ENCODE measurements around the gene LONP1.
"Not testable (repeated sequence)": the region's sequence is repeated elsewhere in the genome, so short reads cannot be mapped to it uniquely, and the experiment has no call there.

LONP1 gene

GRCh38 chr19:5719961-5720790 is at the start of gene LONP1, which contains the start of gene CATSPERD:
Gene LONP1, minus strand, starts transcription at chr19:5720146. Its CDS starts 14 bp downstream, at chr19:5720132.
Gene CATSPERD, plus strand, starts transcription at chr19:5720637. Its CDS starts 101 bp downstream, at chr19:5720738.
- H3K36me3 ChIP-seq (ENCODE audit: insufficient read depth, insufficient read length, low read length), result peaks cover 25% of the 10 kb centered on the region
- peak; percentile 98 for DNase-seq (ENCODE audit: low read depth, low spot score)
- H3K4me1 ChIP-seq (ENCODE audit: insufficient read depth, insufficient read length), result peaks cover 5% of the 10 kb centered on the region
- H3K4me3 ChIP-seq (ENCODE audit: insufficient read length, low read depth), result peak within 1 kb of the TSS; percentile 98
- H3K9me3 ChIP-seq (ENCODE audit: insufficient read depth, low read length), result no peaks in the 10 kb centered on the region
- no peaks in the 10 kb centered on the region for H3K27me3 ChIP-seq (ENCODE audit: insufficient read depth, insufficient read length)
- peak within 1 kb of the TSS; percentile 99 for H3K9ac ChIP-seq (ENCODE audit: insufficient read length, low read depth)
- no peak for TF ChIP-seq ZNF274 (IDR thresholded peaks at IDR 0.05; ENCODE audit: low read depth, low read length)
- TF ChIP-seq YY1 (IDR thresholded peaks at IDR 0.05; ENCODE audit: insufficient read depth, insufficient read length), result peak; percentile 89

GRCh38 chr19:5767949-5768348 is 48.0 kb upstream of the LONP1 start:
- no peak overlapping the region for H3K4me3 ChIP-seq (ENCODE audit: insufficient read length, low read depth)
- DNase-seq (ENCODE audit: low read depth, low spot score), result no peak
- H3K4me1 ChIP-seq (ENCODE audit: insufficient read depth, insufficient read length), result peaks cover 6% of the 10 kb centered on the region
- no peaks in the 10 kb centered on the region for H3K36me3 ChIP-seq (ENCODE audit: insufficient read depth, insufficient read length, low read length)
- H3K9me3 ChIP-seq (ENCODE audit: insufficient read depth, low read length), result no peaks in the 10 kb centered on the region
- H3K27me3 ChIP-seq (ENCODE audit: insufficient read depth, insufficient read length), result no peaks in the 10 kb centered on the region
- H3K9ac ChIP-seq (ENCODE audit: insufficient read length, low read depth), result no peak overlapping the region
- no peak for TF ChIP-seq YY1 (IDR thresholded peaks at IDR 0.05; ENCODE audit: insufficient read depth, insufficient read length)
- no peak for TF ChIP-seq ZNF274 (IDR thresholded peaks at IDR 0.05; ENCODE audit: low read depth, low read length)
- TF ChIP-seq SUZ12 (IDR thresholded peaks at IDR 0.05; ENCODE audit: extremely low read depth, insufficient read depth, insufficient read length), result no peak

GRCh38 chr19:5765220-5765619 is 45.3 kb upstream of the LONP1 start:
- Histone ChIP-seq H3K4me3 (ENCODE audit: insufficient read length, low read depth) (no peak overlapping the region), H3K36me3 (ENCODE audit: insufficient read depth, insufficient read length, low read length) (no peaks in the 10 kb centered on the region), H3K9ac (ENCODE audit: insufficient read length, low read depth) (no peak overlapping the region), H3K4me1 (ENCODE audit: insufficient read depth, insufficient read length) (peaks cover 2% of the 10 kb centered on the region), H3K9me3 (ENCODE audit: insufficient read depth, low read length) (no peaks in the 10 kb centered on the region), H3K27me3 (ENCODE audit: insufficient read depth, insufficient read length) (no peaks in the 10 kb centered on the region)
- DNase-seq (ENCODE audit: low read depth, low spot score), result no peak
- TF ChIP-seq YY1 (IDR thresholded peaks at IDR 0.05; ENCODE audit: insufficient read depth, insufficient read length) (no peak), ZNF274 (IDR thresholded peaks at IDR 0.05; ENCODE audit: low read depth, low read length) (no peak), SUZ12 (IDR thresholded peaks at IDR 0.05; ENCODE audit: extremely low read depth, insufficient read depth, insufficient read length) (no peak)

GRCh38 chr19:5762608-5763217 is 42.8 kb upstream of the LONP1 start:
- peaks cover 3% of the 10 kb centered on the region for H3K4me1 ChIP-seq (ENCODE audit: insufficient read depth, insufficient read length)
- no peaks in the 10 kb centered on the region for H3K27me3 ChIP-seq (ENCODE audit: insufficient read depth, insufficient read length)
- no peaks in the 10 kb centered on the region for H3K36me3 ChIP-seq (ENCODE audit: insufficient read depth, insufficient read length, low read length)
- H3K4me3 ChIP-seq (ENCODE audit: insufficient read length, low read depth), result no peak overlapping the region
- TF ChIP-seq ZNF274 (IDR thresholded peaks at IDR 0.05; ENCODE audit: low read depth, low read length) (no peak), YY1 (IDR thresholded peaks at IDR 0.05; ENCODE audit: insufficient read depth, insufficient read length) (no peak), SUZ12 (IDR thresholded peaks at IDR 0.05; ENCODE audit: extremely low read depth, insufficient read depth, insufficient read length) (no peak)
- no peak overlapping the region for H3K9ac ChIP-seq (ENCODE audit: insufficient read length, low read depth)
- H3K9me3 ChIP-seq (ENCODE audit: insufficient read depth, low read length), result no peaks in the 10 kb centered on the region
- DNase-seq (ENCODE audit: low read depth, low spot score), result no peak

GRCh38 chr19:5753743-5754142 is 33.8 kb upstream of the LONP1 start:
- Histone ChIP-seq H3K27me3 (ENCODE audit: insufficient read depth, insufficient read length) (no peaks in the 10 kb centered on the region), H3K36me3 (ENCODE audit: insufficient read depth, insufficient read length, low read length) (no peaks in the 10 kb centered on the region)
- no peak for DNase-seq (ENCODE audit: low read depth, low spot score)

GRCh38 chr19:5751709-5752108 is 31.8 kb upstream of the LONP1 start:
- no peak overlapping the region for H3K9ac ChIP-seq (ENCODE audit: insufficient read length, low read depth)
- H3K9me3 ChIP-seq (ENCODE audit: insufficient read depth, low read length), result no peaks in the 10 kb centered on the region
- no peak overlapping the region for H3K4me3 ChIP-seq (ENCODE audit: insufficient read length, low read depth)
- no peaks in the 10 kb centered on the region for H3K4me1 ChIP-seq (ENCODE audit: insufficient read depth, insufficient read length)
- TF ChIP-seq YY1 (IDR thresholded peaks at IDR 0.05; ENCODE audit: insufficient read depth, insufficient read length), result no peak
- TF ChIP-seq ZNF274 (IDR thresholded peaks at IDR 0.05; ENCODE audit: low read depth, low read length), result no peak
- TF ChIP-seq SUZ12 (IDR thresholded peaks at IDR 0.05; ENCODE audit: extremely low read depth, insufficient read depth, insufficient read length), result no peak
- no peak for DNase-seq (ENCODE audit: low read depth, low spot score)
- H3K27me3 ChIP-seq (ENCODE audit: insufficient read depth, insufficient read length), result no peaks in the 10 kb centered on the region
- no peaks in the 10 kb centered on the region for H3K36me3 ChIP-seq (ENCODE audit: insufficient read depth, insufficient read length, low read length)

More at GRCh38 chr19:5753743-5754142, 33.8 kb upstream of the LONP1 start:
- H3K4me1 ChIP-seq (ENCODE audit: insufficient read depth, insufficient read length), result peaks cover 2% of the 10 kb centered on the region
- TF ChIP-seq SUZ12 (IDR thresholded peaks at IDR 0.05; ENCODE audit: extremely low read depth, insufficient read depth, insufficient read length) (no peak), ZNF274 (IDR thresholded peaks at IDR 0.05; ENCODE audit: low read depth, low read length) (no peak), YY1 (IDR thresholded peaks at IDR 0.05; ENCODE audit: insufficient read depth, insufficient read length) (no peak)
- H3K4me3 ChIP-seq (ENCODE audit: insufficient read length, low read depth), result no peak overlapping the region
- H3K9me3 ChIP-seq (ENCODE audit: insufficient read depth, low read length), result no peaks in the 10 kb centered on the region
- H3K9ac ChIP-seq (ENCODE audit: insufficient read length, low read depth), result no peak overlapping the region

GRCh38 chr19:5749505-5749904 is 29.6 kb upstream of the LONP1 start:
- no peak overlapping the region for H3K9ac ChIP-seq (ENCODE audit: insufficient read length, low read depth)
- H3K36me3 ChIP-seq (ENCODE audit: insufficient read depth, insufficient read length, low read length), result no peaks in the 10 kb centered on the region

GRCh38 chr19:5748920-5749319 is 29.0 kb upstream of the LONP1 start:
- not testable (repeated sequence) for H3K4me1 ChIP-seq (ENCODE audit: insufficient read depth, insufficient read length); H3K27me3 ChIP-seq (ENCODE audit: insufficient read depth, insufficient read length); H3K4me3 ChIP-seq (ENCODE audit: insufficient read length, low read depth); H3K36me3 ChIP-seq (ENCODE audit: insufficient read depth, insufficient read length, low read length); H3K9me3 ChIP-seq (ENCODE audit: insufficient read depth, low read length); H3K9ac ChIP-seq (ENCODE audit: insufficient read length, low read depth); DNase-seq (ENCODE audit: low read depth, low spot score)

More at GRCh38 chr19:5749505-5749904, 29.6 kb upstream of the LONP1 start:
- Histone ChIP-seq H3K4me1 (ENCODE audit: insufficient read depth, insufficient read length) (no peaks in the 10 kb centered on the region), H3K4me3 (ENCODE audit: insufficient read length, low read depth) (no peak overlapping the region), H3K9me3 (ENCODE audit: insufficient read depth, low read length) (no peaks in the 10 kb centered on the region), H3K27me3 (ENCODE audit: insufficient read depth, insufficient read length) (no peaks in the 10 kb centered on the region)
- no peak for DNase-seq (ENCODE audit: low read depth, low spot score)
- no peak for TF ChIP-seq SUZ12 (IDR thresholded peaks at IDR 0.05; ENCODE audit: extremely low read depth, insufficient read depth, insufficient read length)
- TF ChIP-seq YY1 (IDR thresholded peaks at IDR 0.05; ENCODE audit: insufficient read depth, insufficient read length), result no peak

- not testable (repeated sequence) for H3K9me3 ChIP-seq (ENCODE audit: insufficient read depth, low read length); DNase-seq (ENCODE audit: low read depth, low spot score); H3K4me3 ChIP-seq (ENCODE audit: insufficient read length, low read depth); H3K36me3 ChIP-seq (ENCODE audit: insufficient read depth, insufficient read length, low read length); H3K4me1 ChIP-seq (ENCODE audit: insufficient read depth, insufficient read length); H3K27me3 ChIP-seq (ENCODE audit: insufficient read depth, insufficient read length); H3K9ac ChIP-seq (ENCODE audit: insufficient read length, low read depth)
These were observed 25.1 kb upstream of the LONP1 start for GRCh38 chr19:5744999-5745398.
